Activated T-helper 2 cell treated with anti-CD3 and anti-CD28 coated beads, Interferon-gamma antibody, Interleukin-2, Interleukin-4, amounts not matched to agents 10 μg/mL and 5 μg/mL and 100 μg/mL, durations not matched to agents 14 hours and 24 hours and 36 hours (primary cell): ENCODE results near the gene LIMK2. TPM values are rescaled to one million over a fixed set of nuclear protein-coding genes. Genes with fewer than 3 reads are reported as not detected.
"Not testable (repeated sequence)": the region's sequence is repeated elsewhere in the genome, so short reads cannot be mapped to it uniquely, and the experiment has no call there.

Experiments
- DNase-seq: peaks from one replicate; pipeline ENCODE4 v3.0.0; 2021; ENCODE audit warnings: low spot score
- H3K27ac Mint-ChIP-seq: one replicate; pipeline ENCODE4 v1.8.0; 2021; ENCODE audit warnings: mixed read lengths
- H3K27me3 Mint-ChIP-seq: one replicate; pipeline ENCODE4 v1.8.0; 2021; ENCODE audit warnings: low read depth, mixed read lengths
- H3K36me3 Mint-ChIP-seq: one replicate; pipeline ENCODE4 v1.8.0; 2021; ENCODE audit warnings: low read depth, mixed read lengths
- H3K4me1 Mint-ChIP-seq: one replicate; pipeline ENCODE4 v1.8.0; 2021; ENCODE audit warnings: low read depth, mixed read lengths
- H3K4me3 Mint-ChIP-seq: one replicate; pipeline ENCODE4 v1.8.0; 2021; ENCODE audit warnings: low read depth, mild to moderate bottlenecking, moderate library complexity, mixed read lengths
- H3K9me3 Mint-ChIP-seq: one replicate; pipeline ENCODE4 v1.8.0; 2021; ENCODE audit warnings: mixed read lengths
- intact Hi-C: fragments of 100-400 bp; cut with micrococcal nuclease; formaldehyde crosslinking; loops from one replicate; pipeline ENCODE4 v1.15.1; 2023
- total RNA-seq: library from RNA; stranded (reverse); gene quantifications from 2 replicates; pipeline ENCODE4 v1.2.3, GENCODE V29; 2022

LIMK2 gene
- 31.1 and 33.9 TPM in 2 replicates for total RNA-seq

DNA sequence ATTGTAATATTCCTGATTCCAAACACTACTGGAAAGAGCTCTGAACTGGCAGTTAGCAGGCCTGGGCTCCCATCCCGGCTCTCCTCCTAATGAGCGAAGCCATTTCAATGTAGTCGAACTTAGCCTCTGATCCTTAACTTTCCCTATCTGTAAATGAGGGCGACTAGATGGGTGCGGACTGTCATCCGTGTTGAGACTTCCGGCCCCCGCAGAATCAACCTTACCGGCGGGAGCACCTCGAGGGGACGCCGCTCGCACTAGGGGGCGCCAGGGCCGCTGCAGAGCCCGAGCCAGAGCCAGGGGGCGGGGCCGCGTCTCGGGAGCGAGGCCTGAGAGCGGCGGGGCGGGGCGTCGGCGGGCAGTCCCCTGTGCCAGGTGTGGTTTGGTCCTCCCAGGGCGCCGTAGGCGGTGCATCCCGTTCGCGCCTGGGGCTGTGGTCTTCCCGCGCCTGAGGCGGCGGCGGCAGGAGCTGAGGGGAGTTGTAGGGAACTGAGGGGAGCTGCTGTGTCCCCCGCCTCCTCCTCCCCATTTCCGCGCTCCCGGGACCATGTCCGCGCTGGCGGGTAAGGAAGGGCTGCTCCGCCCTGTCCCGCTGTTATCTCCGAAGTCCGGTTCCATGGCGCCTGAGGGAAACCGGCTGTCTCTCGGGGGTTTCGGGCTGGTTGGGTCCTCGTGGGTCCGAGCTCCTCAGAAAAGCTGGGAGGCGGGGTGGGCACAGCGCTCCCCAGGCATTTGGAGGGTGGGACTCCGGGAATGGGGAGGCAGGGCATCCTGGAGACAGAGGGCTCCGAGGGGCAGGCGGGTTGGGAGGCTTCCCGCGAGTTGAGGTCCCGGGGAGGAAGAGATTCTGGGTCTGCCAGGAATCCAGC is at the start of gene LIMK2:
Gene LIMK2, plus strand, starts transcription at position 437 of the 869 bp plus-strand sequence. Its CDS starts 111 bp downstream, at position 548.
- Mint-ChIP-seq H3K27me3 (no peaks in the 10 kb centered on the region), H3K4me3 (peak within 1 kb of the TSS; percentile 85), H3K4me1 (peaks cover 40% of the 10 kb centered on the region), H3K36me3 (peaks cover 9% of the 10 kb centered on the region), H3K27ac (peak within 1 kb of the TSS; percentile 70), H3K9me3 (no peaks in the 10 kb centered on the region)
- intact Hi-C loops = loop anchor here (2.0 to 10.0 kb wide), 5 partner anchors 50 to 470 kb away; partner anchors contain the start of genes PIK3IP1, RNF185 and SMTN
- DNase-seq = peak; percentile 95

- Mint-ChIP-seq H3K4me1 (peaks cover 22% of the 10 kb centered on the region), H3K36me3 (peaks cover 30% of the 10 kb centered on the region), H3K9me3 (no peaks in the 10 kb centered on the region), H3K27me3 (no peaks in the 10 kb centered on the region), H3K27ac (no peak overlapping the region), H3K4me3 (no peak overlapping the region)
- no peak for DNase-seq
- intact Hi-C loops = no loop called here
Observed at GRCh38 chr22:31170971-31171370, 41.1 kb upstream of the LIMK2 start.

GRCh38 chr22:31171734-31172133 is 40.4 kb upstream of the LIMK2 start:
- H3K4me3 Mint-ChIP-seq, DNase-seq, H3K27ac Mint-ChIP-seq, H3K9me3 Mint-ChIP-seq, intact Hi-C loops, H3K27me3 Mint-ChIP-seq: not testable (repeated sequence)
- Mint-ChIP-seq H3K4me1 (peaks cover 22% of the 10 kb centered on the region), H3K36me3 (peaks cover 24% of the 10 kb centered on the region)

GRCh38 chr22:31173386-31174145 is 38.5 kb upstream of the LIMK2 start:
- Mint-ChIP-seq H3K9me3 (no peaks in the 10 kb centered on the region), H3K27me3 (no peaks in the 10 kb centered on the region), H3K27ac (peak overlapping the region; percentile 60), H3K4me3 (no peak overlapping the region), H3K4me1 (peaks cover 14% of the 10 kb centered on the region), H3K36me3 (peaks cover 14% of the 10 kb centered on the region)
- intact Hi-C loops = no loop called here
- DNase-seq = no peak

DNA sequence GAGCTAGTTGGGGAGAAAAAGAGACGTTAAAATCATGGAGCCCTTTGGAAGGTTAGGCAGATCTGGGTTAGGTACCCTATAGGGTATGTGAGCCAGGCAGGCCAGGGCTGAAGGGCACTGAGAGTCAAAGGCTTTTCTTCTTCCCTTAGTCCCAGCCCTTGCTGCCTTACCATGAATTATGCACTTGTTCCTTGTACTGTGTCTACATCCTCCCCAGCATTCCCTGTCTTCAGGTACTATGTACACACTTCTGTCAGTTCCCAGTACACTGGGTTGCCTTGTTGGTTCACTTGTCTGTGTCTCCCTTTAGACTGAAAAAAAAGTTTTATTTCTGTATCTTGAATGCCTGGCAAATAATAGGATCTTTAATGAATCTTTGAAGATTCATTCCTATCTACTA is 35.2 kb upstream of the LIMK2 start:
- Mint-ChIP-seq H3K27ac (no peak overlapping the region), H3K36me3 (peaks cover 26% of the 10 kb centered on the region), H3K27me3 (no peaks in the 10 kb centered on the region), H3K4me3 (no peak overlapping the region), H3K4me1 (peaks cover 13% of the 10 kb centered on the region), H3K9me3 (no peaks in the 10 kb centered on the region)
- DNase-seq = no peak
- intact Hi-C loops = no loop called here

- H3K4me1 Mint-ChIP-seq = peaks cover 12% of the 10 kb centered on the region
- intact Hi-C loops = no loop called here
- H3K27ac Mint-ChIP-seq = no peak overlapping the region
Observed at GRCh38 chr22:31177420-31178162, 34.5 kb upstream of the LIMK2 start.

DNA sequence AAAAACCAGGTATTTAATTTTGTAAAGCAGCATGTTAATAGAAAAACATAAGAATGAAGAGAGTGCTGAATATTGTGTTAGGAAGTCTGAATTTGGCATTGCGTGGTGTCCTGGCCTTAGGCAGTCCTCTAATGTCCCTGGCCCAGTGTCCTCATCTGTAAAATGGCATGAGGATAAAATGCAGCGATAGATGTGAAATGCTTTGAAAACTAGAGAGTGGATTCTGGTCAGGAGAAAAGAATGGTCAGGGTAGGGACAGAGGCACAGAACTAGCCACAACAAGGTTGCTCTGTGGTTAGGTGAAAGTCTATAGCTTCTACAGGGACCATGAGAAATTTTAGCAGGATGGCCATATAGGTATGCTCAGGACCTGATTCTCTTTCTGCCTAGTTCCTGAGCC is 33.2 kb upstream of the LIMK2 start:
- no peaks in the 10 kb centered on the region for H3K27me3 Mint-ChIP-seq
- no peaks in the 10 kb centered on the region for H3K9me3 Mint-ChIP-seq
- H3K36me3 Mint-ChIP-seq = peaks cover 21% of the 10 kb centered on the region
- H3K4me1 Mint-ChIP-seq = peaks cover under 1% of the 10 kb centered on the region
- no peak for DNase-seq
- H3K4me3 Mint-ChIP-seq = no peak overlapping the region
- H3K27ac Mint-ChIP-seq = no peak overlapping the region
- intact Hi-C loops = no loop called here

More at GRCh38 chr22:31177420-31178162, 34.5 kb upstream of the LIMK2 start:
- DNase-seq = no peak
- no peaks in the 10 kb centered on the region for H3K9me3 Mint-ChIP-seq
- peaks cover 26% of the 10 kb centered on the region for H3K36me3 Mint-ChIP-seq
- H3K27me3 Mint-ChIP-seq = no peaks in the 10 kb centered on the region
- H3K4me3 Mint-ChIP-seq = no peak overlapping the region

DNA sequence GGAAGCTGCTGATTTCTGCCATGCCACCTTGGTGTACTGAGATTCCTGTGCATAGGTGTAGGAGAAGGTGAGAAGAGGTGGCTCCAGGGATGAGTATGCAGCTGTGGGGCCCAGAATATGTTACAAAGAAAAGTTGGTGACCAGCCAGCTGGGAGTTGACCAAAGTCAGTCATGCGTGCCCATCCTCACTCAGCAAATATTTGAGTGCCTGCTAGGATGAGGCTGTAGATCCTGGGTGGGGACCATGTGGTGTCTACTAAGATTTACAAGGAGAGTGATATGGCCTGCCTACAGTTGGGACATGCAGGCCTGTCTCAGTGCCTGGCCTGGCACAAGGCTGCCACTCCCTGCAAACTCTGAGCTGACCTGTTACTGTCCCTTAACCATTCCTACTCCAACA is 32.8 kb upstream of the LIMK2 start:
- Mint-ChIP-seq H3K27me3 (no peaks in the 10 kb centered on the region), H3K4me1 (no peaks in the 10 kb centered on the region), H3K4me3 (no peak overlapping the region), H3K27ac (no peak overlapping the region), H3K9me3 (no peaks in the 10 kb centered on the region), H3K36me3 (peaks cover 19% of the 10 kb centered on the region)
- intact Hi-C loops = no loop called here
- DNase-seq = no peak

DNA sequence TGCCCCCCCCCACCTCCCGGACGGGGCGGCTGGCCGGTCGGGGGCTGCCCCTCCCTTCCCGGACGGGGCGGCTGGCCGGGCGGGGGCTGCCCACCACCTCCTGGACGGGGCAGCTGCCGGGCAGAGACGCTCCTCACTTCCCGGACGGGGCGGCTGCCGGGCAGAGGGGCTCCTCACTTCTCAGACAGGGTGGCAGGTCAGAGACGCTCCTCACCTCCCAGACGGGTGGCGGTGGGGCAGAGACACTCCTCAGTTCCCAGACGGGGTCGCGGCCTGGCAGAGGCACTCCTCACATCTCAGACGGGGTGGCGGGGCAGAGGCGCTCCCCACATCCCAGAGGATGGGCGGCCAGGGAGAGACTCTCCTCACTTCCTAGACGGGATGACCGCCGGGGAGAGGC is 28.1 kb upstream of the LIMK2 start:
- no peak overlapping the region for H3K4me3 Mint-ChIP-seq
- no peak overlapping the region for H3K27ac Mint-ChIP-seq
- no peak for DNase-seq
- peaks cover 33% of the 10 kb centered on the region for H3K36me3 Mint-ChIP-seq
- intact Hi-C loops = no loop called here
- H3K9me3 Mint-ChIP-seq = no peaks in the 10 kb centered on the region
- no peaks in the 10 kb centered on the region for H3K27me3 Mint-ChIP-seq
- no peaks in the 10 kb centered on the region for H3K4me1 Mint-ChIP-seq

DNA sequence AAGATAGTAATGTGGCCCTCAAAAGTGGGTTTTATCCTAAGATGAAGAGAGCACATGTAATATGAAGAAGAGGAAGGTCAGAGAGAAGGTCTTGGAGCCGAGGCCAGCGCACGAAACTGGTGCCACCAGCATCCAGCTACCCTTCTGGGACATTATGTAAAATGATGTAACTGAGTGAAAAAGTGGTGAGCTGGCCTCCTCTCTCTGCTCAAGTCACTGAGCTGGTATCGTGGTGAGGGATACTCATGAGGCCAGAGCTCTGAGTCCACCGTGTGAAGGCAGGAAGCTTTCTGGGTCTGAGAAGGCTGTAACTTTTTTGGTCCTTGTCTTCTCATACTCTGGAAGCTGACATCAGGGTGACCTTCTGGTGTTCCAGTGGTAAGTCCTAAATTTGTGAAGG is 27.0 kb upstream of the LIMK2 start:
- H3K9me3 Mint-ChIP-seq = no peaks in the 10 kb centered on the region
- intact Hi-C loops = no loop called here

DNA sequence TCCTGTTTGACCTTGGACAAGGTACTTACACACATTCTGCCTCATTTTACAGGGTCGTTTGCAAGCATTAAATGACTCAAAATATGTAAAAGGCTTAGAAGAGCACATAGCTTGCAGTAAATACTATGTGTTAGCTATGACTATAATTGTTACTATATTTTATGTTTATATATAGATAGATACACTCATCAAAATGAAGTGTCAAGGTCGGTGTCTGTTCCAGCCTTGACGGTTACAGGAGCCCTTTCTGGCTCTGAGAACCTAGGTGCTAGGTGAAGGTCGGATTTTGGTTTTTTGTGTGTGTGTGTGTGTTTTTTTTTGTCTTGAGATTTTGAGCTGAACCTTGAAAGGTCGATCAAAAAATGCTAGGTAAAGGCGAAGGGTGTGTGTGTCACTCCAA is 24.5 kb upstream of the LIMK2 start:
- no peak overlapping the region for H3K27ac Mint-ChIP-seq
- no peaks in the 10 kb centered on the region for H3K27me3 Mint-ChIP-seq
- peaks cover 2% of the 10 kb centered on the region for H3K4me1 Mint-ChIP-seq
- H3K9me3 Mint-ChIP-seq = no peaks in the 10 kb centered on the region
- DNase-seq = no peak
- peaks cover 22% of the 10 kb centered on the region for H3K36me3 Mint-ChIP-seq
- intact Hi-C loops = no loop called here
- H3K4me3 Mint-ChIP-seq = no peak overlapping the region

More for the DNA sequence above, 27.0 kb upstream of the LIMK2 start:
- no peaks in the 10 kb centered on the region for H3K27me3 Mint-ChIP-seq
- no peak overlapping the region for H3K27ac Mint-ChIP-seq
- no peak overlapping the region for H3K4me3 Mint-ChIP-seq
- DNase-seq = no peak
- no peaks in the 10 kb centered on the region for H3K4me1 Mint-ChIP-seq
- peaks cover 28% of the 10 kb centered on the region for H3K36me3 Mint-ChIP-seq

DNA sequence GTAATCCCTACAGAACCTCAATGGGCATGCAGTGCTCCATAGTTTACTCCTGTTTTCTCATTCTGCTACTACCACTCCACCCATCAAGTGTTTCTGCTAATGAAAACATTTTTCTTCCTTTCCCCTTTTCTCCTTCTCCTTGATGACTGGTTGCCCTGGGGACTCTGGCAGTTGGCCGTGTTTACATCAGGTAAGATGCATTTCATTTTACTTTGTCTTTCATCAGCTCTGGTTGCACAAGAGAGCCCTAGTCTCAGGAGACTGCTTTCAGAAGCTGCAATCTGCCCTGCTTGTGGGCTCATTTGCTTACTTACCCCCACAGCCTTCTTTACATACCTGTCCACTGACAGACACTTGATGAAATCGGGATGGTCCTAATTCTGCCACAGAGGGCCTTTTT is 19.6 kb upstream of the LIMK2 start:
- no peak for DNase-seq
- Mint-ChIP-seq H3K4me3 (no peak overlapping the region), H3K4me1 (peaks cover 2% of the 10 kb centered on the region), H3K9me3 (no peaks in the 10 kb centered on the region), H3K36me3 (peaks cover 29% of the 10 kb centered on the region), H3K27ac (no peak overlapping the region), H3K27me3 (no peaks in the 10 kb centered on the region)
- intact Hi-C loops = no loop called here
